GM18867 (cell line): ENCODE results near the gene PIP.
"Not testable (repeated sequence)": the region's sequence is repeated elsewhere in the genome, so short reads cannot be mapped to it uniquely, and the experiment has no call there.

Experiments
- ATAC-seq: cut with Tn5 transposase; IDR thresholded peaks from one replicate; pipeline ENCODE4 v1.9.1; 2021; ENCODE audit warnings: mild to moderate bottlenecking, moderate library complexity; ENCODE audit not compliant: unreplicated experiment

The PIP gene

DNA sequence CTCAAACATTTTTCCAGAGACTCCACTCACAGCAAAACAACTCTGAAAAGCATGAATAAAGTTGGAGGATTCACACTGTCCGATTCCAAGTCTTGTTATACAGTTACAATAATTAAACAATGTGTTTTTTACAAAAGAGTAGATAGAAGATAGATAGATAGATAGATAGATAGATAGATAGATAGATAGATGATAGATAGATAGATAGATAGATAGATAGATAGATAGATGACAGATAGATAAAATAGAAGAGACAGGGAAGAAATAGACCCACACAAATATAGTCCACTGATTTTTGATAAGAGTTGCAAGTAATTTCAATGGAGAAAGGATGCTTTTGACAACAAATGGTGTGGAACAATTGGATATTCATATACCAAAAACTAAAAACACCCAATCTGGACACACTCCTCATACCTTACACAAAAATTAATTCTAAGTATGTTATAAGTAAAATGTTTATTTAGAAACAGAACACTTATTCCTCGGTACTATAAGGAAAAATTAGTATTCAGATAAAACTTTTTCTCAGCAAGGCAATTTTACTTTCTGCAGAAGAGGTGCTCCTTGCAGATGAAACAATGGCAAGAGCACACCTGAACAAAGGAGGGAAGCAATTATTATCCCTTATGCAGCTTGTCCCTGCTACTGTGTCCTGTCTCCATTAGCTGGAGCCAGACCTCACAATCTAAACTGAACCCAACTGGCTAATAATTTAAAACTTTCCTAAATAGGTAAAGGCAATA lies 45.7 kb downstream of the PIP start:
- ATAC-seq = no peak

DNA sequence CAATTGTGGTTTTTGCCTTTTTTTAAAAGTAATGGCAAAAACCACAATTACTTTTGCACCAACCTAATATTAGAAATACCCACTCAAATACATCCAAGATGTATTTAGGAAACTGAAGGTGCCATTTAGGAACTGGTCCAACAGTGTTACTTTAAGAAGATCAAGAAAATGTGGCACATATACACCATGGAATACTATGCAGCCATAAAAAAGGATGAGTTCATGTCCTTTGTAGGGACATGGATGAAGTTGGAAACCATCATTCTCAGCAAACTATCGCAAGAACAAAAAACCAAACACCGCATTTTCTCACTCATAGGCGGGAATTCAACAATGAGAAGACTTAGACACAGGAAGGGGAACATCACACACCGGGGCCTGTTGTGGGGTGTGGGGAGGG lies 48.9 kb downstream of the PIP start:
- ATAC-seq = not testable (repeated sequence)

DNA sequence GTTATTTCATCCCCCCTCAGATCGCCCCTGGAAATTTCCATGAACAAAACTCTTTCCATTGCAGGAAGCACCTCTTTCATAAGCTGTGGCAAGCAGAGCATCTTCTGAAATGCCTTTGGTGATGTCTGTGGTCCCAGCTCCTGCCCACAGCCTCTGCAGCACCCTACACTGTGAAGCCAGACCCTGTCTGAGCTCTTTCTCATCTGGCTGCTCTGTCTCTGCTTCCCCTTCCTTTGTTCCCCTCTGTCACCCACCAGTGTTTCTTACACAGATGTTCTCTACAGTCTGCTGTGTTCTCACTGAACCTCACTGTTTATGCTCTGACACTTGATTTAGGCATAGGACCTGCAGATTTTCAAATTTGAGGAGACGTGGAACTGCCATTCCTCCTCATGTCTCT lies 49.5 kb downstream of the PIP start:
- ATAC-seq = no peak

GRCh38 chr7:143183024-143183423 lies 51.1 kb downstream of the PIP start, which contains the start of gene TAS2R39:
TSS of gene TAS2R39 (plus strand) at chr7:143183419. CDS start at chr7:143183419, 0 bp downstream.
- ATAC-seq = no peak

GRCh38 chr7:143185551-143185950 lies 53.7 kb downstream of the PIP start:
- ATAC-seq = no peak

DNA sequence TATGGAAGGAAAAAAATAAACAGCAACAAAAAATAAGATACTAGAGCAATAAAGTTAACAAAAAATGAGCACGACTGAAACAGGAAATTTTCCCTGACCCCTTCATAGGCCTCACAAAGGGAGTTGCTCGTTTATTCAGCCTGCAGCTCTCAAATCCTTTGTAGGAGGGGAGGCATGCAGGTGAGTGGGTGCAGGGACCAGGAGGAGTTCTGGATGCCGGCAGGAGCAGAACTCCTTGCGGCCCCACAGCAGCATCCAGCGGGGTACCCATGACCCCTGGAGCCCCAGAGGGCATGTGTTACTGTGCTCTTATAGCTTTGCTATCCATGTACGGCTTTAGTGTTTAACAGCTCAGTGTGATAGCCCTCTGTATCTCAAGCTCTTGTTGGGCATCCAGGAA lies 57.1 kb downstream of the PIP start:
- ATAC-seq = no peak
